ENCODE results near the gene KIAA0825. TPM values are rescaled to one million over a fixed set of nuclear protein-coding genes. Genes with fewer than 3 reads are reported as not detected.

Gene KIAA0825
- total RNA-seq, 1 donor from 2014 or later: 4.2 TPM

DNA sequence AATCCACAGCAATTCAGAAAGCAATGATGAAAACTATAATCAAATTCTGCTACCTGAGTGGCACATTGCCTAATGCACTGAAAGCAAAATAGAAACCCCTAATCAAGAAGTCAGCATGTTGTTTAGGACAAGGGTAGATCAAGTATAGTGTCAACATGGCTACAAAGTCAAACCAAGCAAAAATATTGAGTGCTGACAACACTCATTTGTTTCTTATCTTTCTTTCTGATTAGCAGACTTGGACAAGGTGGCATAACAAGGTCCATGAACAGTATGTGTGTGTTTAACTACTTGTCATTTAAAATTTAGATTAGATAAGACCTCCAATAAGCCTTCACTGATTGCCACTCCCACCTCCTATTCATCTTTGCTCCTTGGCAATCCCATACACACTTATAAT lies 332.4 kb downstream of the KIAA0825 start:
- no peak overlapping the region for H3K27ac Mint-ChIP-seq
- no peaks in the 10 kb centered on the region for H3K9me3 Mint-ChIP-seq
- TF ChIP-seq, protein P1, sequence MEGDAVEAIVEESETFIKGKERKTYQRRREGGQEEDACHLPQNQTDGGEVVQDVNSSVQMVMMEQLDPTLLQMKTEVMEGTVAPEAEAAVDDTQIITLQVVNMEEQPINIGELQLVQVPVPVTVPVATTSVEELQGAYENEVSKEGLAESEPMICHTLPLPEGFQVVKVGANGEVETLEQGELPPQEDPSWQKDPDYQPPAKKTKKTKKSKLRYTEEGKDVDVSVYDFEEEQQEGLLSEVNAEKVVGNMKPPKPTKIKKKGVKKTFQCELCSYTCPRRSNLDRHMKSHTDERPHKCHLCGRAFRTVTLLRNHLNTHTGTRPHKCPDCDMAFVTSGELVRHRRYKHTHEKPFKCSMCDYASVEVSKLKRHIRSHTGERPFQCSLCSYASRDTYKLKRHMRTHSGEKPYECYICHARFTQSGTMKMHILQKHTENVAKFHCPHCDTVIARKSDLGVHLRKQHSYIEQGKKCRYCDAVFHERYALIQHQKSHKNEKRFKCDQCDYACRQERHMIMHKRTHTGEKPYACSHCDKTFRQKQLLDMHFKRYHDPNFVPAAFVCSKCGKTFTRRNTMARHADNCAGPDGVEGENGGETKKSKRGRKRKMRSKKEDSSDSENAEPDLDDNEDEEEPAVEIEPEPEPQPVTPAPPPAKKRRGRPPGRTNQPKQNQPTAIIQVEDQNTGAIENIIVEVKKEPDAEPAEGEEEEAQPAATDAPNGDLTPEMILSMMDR (conservative IDR thresholded peaks at IDR 0.05): no peak
- no peaks in the 10 kb centered on the region for H3K36me3 Mint-ChIP-seq
- H3K4me1 Mint-ChIP-seq (ENCODE audit: unreplicated experiment): no peaks in the 10 kb centered on the region
- DNase-seq (ENCODE audit: extremely low spot score, unreplicated experiment): no peak
- no peak overlapping the region for H3K4me3 Mint-ChIP-seq
- peaks cover 18% of the 10 kb centered on the region for H3K27me3 Mint-ChIP-seq

- Mint-ChIP-seq H3K4me3 (no peak overlapping the region), H3K27me3 (peaks cover 18% of the 10 kb centered on the region), H3K36me3 (no peaks in the 10 kb centered on the region), H3K9me3 (no peaks in the 10 kb centered on the region), H3K4me1 (ENCODE audit: unreplicated experiment) (no peaks in the 10 kb centered on the region), H3K27ac (no peak overlapping the region)
- DNase-seq (ENCODE audit: extremely low spot score, unreplicated experiment): no peak
- TF ChIP-seq, protein P1 (conservative IDR thresholded peaks at IDR 0.05): no peak
These were observed 335.3 kb downstream of the KIAA0825 start for GRCh38 chr5:94283093-94283492.

DNA sequence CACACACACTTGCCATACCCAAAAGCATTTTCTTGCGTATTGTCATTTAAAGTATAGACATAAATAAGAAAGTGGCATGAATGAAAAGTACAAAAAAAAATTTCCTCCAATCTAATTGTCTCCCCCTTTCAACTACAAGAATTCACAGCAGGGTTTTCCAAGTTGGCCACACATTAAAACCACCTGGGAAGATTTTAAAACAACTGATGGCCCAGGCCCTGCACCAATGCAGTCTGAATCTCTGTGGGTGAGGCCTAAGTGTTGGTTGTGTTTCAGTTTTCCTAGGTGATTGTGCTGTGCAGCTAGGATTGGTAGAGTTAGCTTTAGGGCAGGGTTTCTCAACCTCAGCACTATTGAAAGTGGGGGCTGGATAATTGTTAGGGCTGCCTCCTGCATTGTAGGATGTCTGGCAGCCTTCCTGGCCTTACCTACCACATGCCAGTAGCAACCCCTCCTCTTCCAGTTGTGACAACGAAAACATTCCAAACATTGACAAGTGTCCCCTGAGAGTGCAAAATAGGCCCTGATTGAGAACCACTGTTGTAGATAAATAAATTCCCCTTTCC lies 337.1 kb downstream of the KIAA0825 start:
- H3K4me3 Mint-ChIP-seq: no peak overlapping the region
- H3K27me3 Mint-ChIP-seq: peaks cover 18% of the 10 kb centered on the region
- no peak overlapping the region for H3K27ac Mint-ChIP-seq
- DNase-seq (ENCODE audit: extremely low spot score, unreplicated experiment): no peak
- no peaks in the 10 kb centered on the region for H3K9me3 Mint-ChIP-seq
- no peaks in the 10 kb centered on the region for H3K4me1 Mint-ChIP-seq (ENCODE audit: unreplicated experiment)
- H3K36me3 Mint-ChIP-seq: no peaks in the 10 kb centered on the region
- TF ChIP-seq, protein P1 (conservative IDR thresholded peaks at IDR 0.05): no peak

- no peak for DNase-seq (ENCODE audit: extremely low spot score, unreplicated experiment)
- no peaks in the 10 kb centered on the region for H3K4me1 Mint-ChIP-seq (ENCODE audit: unreplicated experiment)
- H3K4me3 Mint-ChIP-seq: no peak overlapping the region
- TF ChIP-seq, protein P1 (conservative IDR thresholded peaks at IDR 0.05): no peak
- no peak overlapping the region for H3K27ac Mint-ChIP-seq
- H3K9me3 Mint-ChIP-seq: peaks cover 1% of the 10 kb centered on the region
- H3K27me3 Mint-ChIP-seq: peaks cover 13% of the 10 kb centered on the region
- no peaks in the 10 kb centered on the region for H3K36me3 Mint-ChIP-seq
These were observed 341.7 kb downstream of the KIAA0825 start for GRCh38 chr5:94276751-94277150.

GRCh38 chr5:94276048-94276447 lies 342.4 kb downstream of the KIAA0825 start:
- Mint-ChIP-seq H3K27me3 (peaks cover 11% of the 10 kb centered on the region), H3K4me1 (ENCODE audit: unreplicated experiment) (no peaks in the 10 kb centered on the region), H3K36me3 (no peaks in the 10 kb centered on the region), H3K9me3 (peaks cover 3% of the 10 kb centered on the region), H3K4me3 (no peak overlapping the region), H3K27ac (no peak overlapping the region)
- TF ChIP-seq, protein P1 (conservative IDR thresholded peaks at IDR 0.05): no peak
- DNase-seq (ENCODE audit: extremely low spot score, unreplicated experiment): no peak

GRCh38 chr5:94274707-94275106 lies 343.7 kb downstream of the KIAA0825 start:
- Mint-ChIP-seq H3K9me3 (peaks cover 3% of the 10 kb centered on the region), H3K4me1 (ENCODE audit: unreplicated experiment) (no peaks in the 10 kb centered on the region), H3K4me3 (no peak overlapping the region), H3K36me3 (no peaks in the 10 kb centered on the region), H3K27me3 (peaks cover 7% of the 10 kb centered on the region), H3K27ac (no peak overlapping the region)
- no peak for DNase-seq (ENCODE audit: extremely low spot score, unreplicated experiment)
- TF ChIP-seq, protein P1 (conservative IDR thresholded peaks at IDR 0.05): no peak

Data from type B pancreatic cell (in vitro differentiated cells).